Bronchial epithelial cell (primary cell): ENCODE results near the gene DTWD1. TPM values are rescaled to one million over a fixed set of nuclear protein-coding genes. Genes with fewer than 3 reads are reported as not detected.
"Not testable (repeated sequence)": the region's sequence is repeated elsewhere in the genome, so short reads cannot be mapped to it uniquely, and the experiment has no call there.

Source experiments
- DNase-seq: peaks from one replicate; pipeline ENCODE4 v3.0.0-alpha.2; 2010; ENCODE audit warnings: low read depth
- FAIRE-seq: peaks from 2 replicates; lab custom pipeline; 2011; peaks lifted over from hg19 to GRCh38; lab: Jason Lieb, UNC
- H3K27me3 ChIP-seq: 2 replicates; pipeline ENCODE4 v1.5.1; 2011; ENCODE audit warnings: low read length; ENCODE audit not compliant: control insufficient read depth, insufficient read depth
- H3K36me3 ChIP-seq: 2 replicates; pipeline ENCODE4 v1.5.1; 2011; ENCODE audit warnings: low read length; ENCODE audit not compliant: control insufficient read depth, insufficient read depth
- H3K4me3 ChIP-seq: 2 replicates; pipeline ENCODE4 v1.5.1; 2011; ENCODE audit warnings: mild to moderate bottlenecking, low read depth, low read length, control low read depth
- CTCF ChIP-seq: IDR thresholded peaks from 2 replicates; pipeline ENCODE4 v1.5.1; 2011; ENCODE audit warnings: mild to moderate bottlenecking, moderate library complexity, low read length, control low read depth, inconsistent platforms; ENCODE audit not compliant: insufficient read depth, severe bottlenecking
- total RNA-seq: library from RNA; depleted of rRNA; stranded (reverse); fragments of >200 nt; gene quantifications from 2 replicates; pipeline ENCODE4 v1.2.1, GENCODE V29; 2014

The DTWD1 gene
- total RNA-seq, 1 donor from 2014 or later, result 7.9 TPM

- no peak overlapping the region for H3K4me3 ChIP-seq
- no peak for DNase-seq
- no peak for FAIRE-seq
- no peak for TF ChIP-seq CTCF
- H3K27me3 ChIP-seq, result no peaks in the 10 kb centered on the region
- H3K36me3 ChIP-seq, result no peaks in the 10 kb centered on the region
These were observed 15.3 kb upstream of the DTWD1 start for GRCh38 chr15:49605588-49605987.

GRCh38 chr15:49606594-49606993, 14.3 kb upstream of the DTWD1 start:
- FAIRE-seq, result no peak
- DNase-seq, result no peak
- no peak overlapping the region for H3K4me3 ChIP-seq
- H3K36me3 ChIP-seq, result no peaks in the 10 kb centered on the region
- H3K27me3 ChIP-seq, result no peaks in the 10 kb centered on the region
- TF ChIP-seq CTCF, result no peak

- Histone ChIP-seq H3K36me3 (no peaks in the 10 kb centered on the region), H3K27me3 (no peaks in the 10 kb centered on the region), H3K4me3 (no peak overlapping the region)
- no peak for DNase-seq
- no peak for TF ChIP-seq CTCF
- FAIRE-seq, result no peak
These were observed 10.5 kb upstream of the DTWD1 start for GRCh38 chr15:49610157-49610918.

GRCh38 chr15:49612240-49612639, 8.6 kb upstream of the DTWD1 start:
- not testable (repeated sequence) for DNase-seq, H3K36me3 ChIP-seq, FAIRE-seq

DNA sequence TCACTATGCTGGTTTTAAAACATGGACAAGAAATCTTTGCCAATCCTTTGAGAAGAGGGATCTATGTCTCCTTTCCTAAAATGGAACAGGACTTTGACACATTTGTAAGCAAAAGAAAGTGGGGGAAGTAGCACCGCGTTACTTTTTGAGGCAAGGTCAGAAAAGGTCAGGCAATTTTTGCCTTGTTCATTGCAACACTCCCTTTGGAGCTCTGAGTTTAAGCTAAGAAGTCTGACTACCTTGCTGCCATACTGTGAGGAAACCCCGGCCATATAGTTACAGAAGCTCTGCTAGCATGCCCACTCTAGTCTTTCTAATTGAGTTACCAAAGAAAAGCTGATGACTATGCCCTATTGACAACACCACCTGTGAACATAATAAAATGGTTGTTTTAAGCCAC, 1.6 kb upstream of the DTWD1 start:
- no peak for DNase-seq
- H3K36me3 ChIP-seq, result no peaks in the 10 kb centered on the region
- no peak for FAIRE-seq
- H3K27me3 ChIP-seq, result no peaks in the 10 kb centered on the region
- H3K4me3 ChIP-seq, result no peak overlapping the region
- TF ChIP-seq CTCF, result no peak

More at GRCh38 chr15:49612240-49612639, 8.6 kb upstream of the DTWD1 start:
- not testable (repeated sequence) for H3K4me3 ChIP-seq, H3K27me3 ChIP-seq

- H3K27me3 ChIP-seq, result no peaks in the 10 kb centered on the region
- no peak for FAIRE-seq
- no peak for TF ChIP-seq CTCF
- H3K36me3 ChIP-seq, result no peaks in the 10 kb centered on the region
- peak; percentile 53 for DNase-seq
- peak overlapping the region; percentile 96 for H3K4me3 ChIP-seq
These were observed 649 bp upstream of the DTWD1 start for GRCh38 chr15:49620199-49620598.
